RWPE2 (cell line): ENCODE data around the gene RNF222.
A peak's percentile ranks its signal among the peaks of the same experiment; 100 is the strongest.
"Not testable (repeated sequence)": the region's sequence is repeated elsewhere in the genome, so short reads cannot be mapped to it uniquely, and the experiment has no call there.

Source experiments
- ATAC-seq: fragments of 200-7000 bp; cut with Tn5 transposase; 3 replicates; pipeline ENCODE4 v1.9.1; 2021; ENCODE audit warnings: low read depth
- DNase-seq: peaks from one replicate; pipeline ENCODE4 v3.0.0-alpha.2; 2020; ENCODE audit warnings: low spot score
- H3K27ac ChIP-seq: fragments of 450-650 bp; 2 replicates; pipeline ENCODE4 v1.5.1; 2017; ENCODE audit warnings: mild to moderate bottlenecking; ENCODE audit not compliant: poor library complexity, severe bottlenecking
- H3K27me3 ChIP-seq: fragments of 250-450 bp; sonication (Bioruptor Pico); 2 replicates; pipeline ENCODE4 v1.5.1; 2021; ENCODE audit warnings: mild to moderate bottlenecking, moderate library complexity; ENCODE audit not compliant: insufficient read depth, poor library complexity, severe bottlenecking
- H3K36me3 ChIP-seq: fragments of 250-450 bp; sonication (Bioruptor Pico); 2 replicates; pipeline ENCODE4 v1.5.1; 2020; ENCODE audit warnings: low read depth, mild to moderate bottlenecking, moderate library complexity
- H3K4me1 ChIP-seq: fragments of 250-450 bp; sonication (Bioruptor Pico); 2 replicates; pipeline ENCODE4 v1.5.1; 2021; ENCODE audit warnings: mild to moderate bottlenecking, moderate library complexity; ENCODE audit not compliant: insufficient read depth, poor library complexity, severe bottlenecking
- H3K4me3 ChIP-seq: fragments of 250-450 bp; sonication (Bioruptor Pico); 2 replicates; pipeline ENCODE4 v1.5.1; 2021; ENCODE audit warnings: mild to moderate bottlenecking, moderate library complexity; ENCODE audit not compliant: severe bottlenecking
- H3K9me3 ChIP-seq: fragments of 250-450 bp; sonication (Bioruptor Pico); 2 replicates; pipeline ENCODE4 v1.5.1; 2021; ENCODE audit warnings: mild to moderate bottlenecking, moderate library complexity; ENCODE audit not compliant: severe bottlenecking
- CTCF ChIP-seq: fragments of 450-650 bp; IDR thresholded peaks from one replicate; pipeline ENCODE4 v1.5.1; 2017; ENCODE audit warnings: mild to moderate bottlenecking, moderate library complexity; ENCODE audit not compliant: poor library complexity, severe bottlenecking

The RNF222 gene

GRCh38 chr17:8377422-8377821 lies 20.2 kb downstream of the RNF222 start:
- Histone ChIP-seq H3K27ac (peak overlapping the region; percentile 89), H3K4me1 (peaks cover 10% of the 10 kb centered on the region), H3K36me3 (peaks cover 57% of the 10 kb centered on the region), H3K4me3 (no peak overlapping the region), H3K27me3 (no peaks in the 10 kb centered on the region), H3K9me3 (no peaks in the 10 kb centered on the region)
- no peak for TF ChIP-seq CTCF
- DNase-seq (no peak), ATAC-seq (no peak)

GRCh38 chr17:8376271-8377067 lies 21.2 kb downstream of the RNF222 start, which contains the start of gene KRABD2:
KRABD2 (minus strand) TSS chr17:8376704.
- ATAC-seq (peak; percentile 93), DNase-seq (peak; percentile 94)
- H3K9me3 ChIP-seq, result no peaks in the 10 kb centered on the region
- peak within 1 kb of the TSS; percentile 44 for H3K4me3 ChIP-seq
- H3K27me3 ChIP-seq, result no peaks in the 10 kb centered on the region
- H3K27ac ChIP-seq, result peak within 1 kb of the TSS; percentile 89
- peaks cover 9% of the 10 kb centered on the region for H3K4me1 ChIP-seq
- H3K36me3 ChIP-seq, result peaks cover 47% of the 10 kb centered on the region
- TF ChIP-seq CTCF, result peak; percentile 52

- Histone ChIP-seq H3K4me1 (peaks cover 4% of the 10 kb centered on the region), H3K4me3 (peak overlapping the region; percentile 44), H3K27me3 (no peaks in the 10 kb centered on the region), H3K27ac (peak overlapping the region; percentile 89), H3K9me3 (no peaks in the 10 kb centered on the region), H3K36me3 (peaks cover 40% of the 10 kb centered on the region)
- no peak for TF ChIP-seq CTCF
- DNase-seq (no peak), ATAC-seq (peak; percentile 32)
These were observed 21.8 kb downstream of the RNF222 start for GRCh38 chr17:8375738-8376259.

GRCh38 chr17:8373856-8374255 lies 23.8 kb downstream of the RNF222 start:
- not testable (repeated sequence) for ATAC-seq, H3K27me3 ChIP-seq, H3K27ac ChIP-seq, H3K4me1 ChIP-seq, H3K4me3 ChIP-seq, DNase-seq, H3K9me3 ChIP-seq
- peaks cover 33% of the 10 kb centered on the region for H3K36me3 ChIP-seq

- no peak for TF ChIP-seq CTCF
- no peak for ATAC-seq
These were observed 25.2 kb downstream of the RNF222 start for GRCh38 chr17:8372422-8372821.

More at GRCh38 chr17:8372422-8372821, 25.2 kb downstream of the RNF222 start:
- no peaks in the 10 kb centered on the region for H3K27me3 ChIP-seq
- H3K36me3 ChIP-seq, result peaks cover 18% of the 10 kb centered on the region
- DNase-seq, result no peak
- H3K4me3 ChIP-seq, result no peak overlapping the region
- H3K9me3 ChIP-seq, result no peaks in the 10 kb centered on the region
- H3K27ac ChIP-seq, result no peak overlapping the region
- H3K4me1 ChIP-seq, result no peaks in the 10 kb centered on the region
